IPS DF 19.7 (cell line): Measurements from ENCODE around the gene RABGAP1L.
"Not testable (repeated sequence)": the region's sequence is repeated elsewhere in the genome, so short reads cannot be mapped to it uniquely, and the experiment has no call there.

Experiments
- DNase-seq: peaks from one replicate; pipeline ENCODE4 v3.0.0-alpha.2; 2013; ENCODE audit warnings: low read depth, low spot score

RABGAP1L gene

DNA sequence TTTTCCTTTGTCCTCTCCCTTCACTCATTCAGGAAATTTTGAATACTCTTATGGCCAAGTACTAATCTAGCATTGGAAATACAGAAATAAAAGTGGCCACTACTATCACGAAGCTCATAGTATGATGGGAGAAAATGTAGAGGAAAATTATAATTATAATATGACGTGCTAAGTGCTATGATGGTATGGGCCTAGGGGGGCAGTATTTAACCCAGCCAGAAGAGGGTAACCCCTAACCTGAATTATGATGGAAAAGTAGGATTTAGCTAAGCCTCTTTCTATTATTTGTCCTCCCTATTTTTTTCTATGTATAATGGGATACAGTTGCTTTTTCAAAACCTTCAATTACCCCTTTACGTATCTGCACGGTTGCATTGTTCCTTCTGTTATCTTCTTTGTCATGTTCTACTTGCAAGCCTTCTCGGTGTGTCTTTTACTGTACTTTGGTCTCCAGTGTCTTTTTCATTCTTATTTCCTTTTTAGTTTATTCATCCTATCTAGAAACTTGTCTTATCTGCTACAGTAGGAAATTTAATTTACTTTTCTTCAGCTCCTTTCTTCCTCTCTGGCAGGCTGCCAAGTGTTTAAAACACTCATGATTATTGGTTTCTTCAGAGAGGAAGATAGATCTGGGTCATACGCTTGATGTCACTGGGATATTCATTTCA is 199.6 kb downstream of the RABGAP1L start:
- DNase-seq = no peak

DNA sequence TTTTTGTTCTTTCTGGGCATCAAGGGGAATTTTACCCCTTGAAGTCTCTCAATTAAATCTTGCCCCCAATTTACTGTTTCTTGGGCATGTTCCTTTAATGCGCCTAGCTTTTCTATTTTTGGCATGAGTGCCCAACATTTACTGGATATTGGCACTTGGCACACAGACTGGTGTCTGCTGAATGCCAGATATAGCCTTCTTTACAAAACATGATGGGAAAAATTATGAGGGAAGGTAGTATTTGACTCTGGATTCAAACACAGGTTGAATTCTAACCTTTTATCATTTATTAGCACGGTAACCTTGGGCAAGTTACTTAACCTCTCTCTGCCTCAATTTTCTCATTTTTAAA is 200.1 kb downstream of the RABGAP1L start:
- DNase-seq = no peak

DNA sequence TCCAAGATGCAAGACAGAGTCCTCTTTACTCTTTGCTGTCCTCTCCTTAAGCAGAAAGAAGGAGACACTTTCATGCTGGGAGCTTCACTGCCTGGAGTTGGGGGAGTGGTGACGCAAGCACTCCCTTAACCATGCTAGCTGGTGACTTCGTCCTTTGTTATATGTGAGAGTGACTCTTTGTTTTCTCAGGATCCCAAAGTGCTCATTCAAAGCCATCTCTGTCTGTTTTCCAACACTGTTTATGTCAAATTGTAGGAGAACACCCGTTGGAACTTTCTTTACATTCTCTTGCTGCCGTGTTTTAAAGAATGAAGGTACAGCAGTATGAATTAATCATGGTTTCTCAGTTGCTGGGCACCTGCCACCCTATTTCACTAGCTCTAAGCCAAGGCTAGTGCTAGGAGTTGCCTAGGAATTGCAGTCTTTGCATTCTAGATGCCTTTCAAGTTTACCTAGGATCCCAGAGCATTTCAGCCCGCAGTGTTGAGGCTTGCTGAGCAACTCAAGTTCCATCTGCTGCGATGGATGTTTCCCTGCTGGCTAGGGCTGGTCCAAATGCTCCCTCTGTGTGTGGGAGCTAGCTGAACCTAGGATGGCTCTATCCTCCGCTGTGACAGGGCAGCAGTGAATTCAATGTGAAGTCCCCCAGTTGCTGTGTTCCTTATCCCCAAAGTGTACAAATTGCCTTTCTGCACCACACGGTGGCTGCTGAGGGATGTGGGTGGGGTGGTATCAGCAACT is 205.8 kb downstream of the RABGAP1L start:
- DNase-seq = no peak

GRCh38 chr1:174366946-174367345 is 207.6 kb downstream of the RABGAP1L start:
- no peak for DNase-seq

DNA sequence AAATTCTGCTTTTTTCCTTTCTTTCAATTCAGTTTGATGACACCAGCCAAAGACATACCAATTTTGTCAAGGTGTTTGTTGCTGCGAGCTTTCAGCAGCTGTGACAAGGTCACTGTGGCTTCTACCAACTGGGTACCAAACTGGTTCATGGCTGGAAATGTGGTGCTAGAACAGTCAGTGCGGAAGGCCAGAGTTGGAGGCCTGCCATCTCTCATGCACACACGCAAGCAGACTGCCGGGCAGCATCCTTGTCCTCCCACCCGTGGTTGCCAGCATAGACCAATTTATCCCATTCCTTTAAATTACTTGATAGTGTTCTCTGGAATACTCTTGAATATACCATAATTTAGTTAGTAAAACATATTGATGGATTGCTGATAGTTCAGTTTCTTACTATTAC is 208.6 kb downstream of the RABGAP1L start:
- DNase-seq = no peak

- no peak for DNase-seq
Measured at GRCh38 chr1:174376030-174376429, 216.7 kb downstream of the RABGAP1L start.

GRCh38 chr1:174391716-174392115 is 232.4 kb downstream of the RABGAP1L start:
- DNase-seq = no peak

DNA sequence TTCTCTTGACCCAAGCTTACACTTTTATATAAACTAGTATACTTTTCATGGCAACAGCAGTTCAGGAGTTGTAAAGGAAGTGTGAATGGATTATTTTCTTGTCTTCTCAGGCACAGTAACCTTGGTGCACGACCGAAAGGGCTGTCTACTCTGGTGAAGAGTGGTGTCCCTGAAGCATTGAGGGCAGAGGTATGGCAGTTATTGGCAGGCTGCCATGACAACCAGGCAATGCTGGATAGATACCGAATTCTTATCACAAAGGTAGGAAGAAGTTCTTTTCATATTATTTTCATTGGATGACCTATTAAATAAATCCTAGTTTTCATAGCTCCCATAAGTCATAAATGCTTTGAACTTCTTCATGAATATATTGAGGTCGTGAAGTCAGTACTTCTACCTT is 234.6 kb downstream of the RABGAP1L start:
- DNase-seq = no peak

DNA sequence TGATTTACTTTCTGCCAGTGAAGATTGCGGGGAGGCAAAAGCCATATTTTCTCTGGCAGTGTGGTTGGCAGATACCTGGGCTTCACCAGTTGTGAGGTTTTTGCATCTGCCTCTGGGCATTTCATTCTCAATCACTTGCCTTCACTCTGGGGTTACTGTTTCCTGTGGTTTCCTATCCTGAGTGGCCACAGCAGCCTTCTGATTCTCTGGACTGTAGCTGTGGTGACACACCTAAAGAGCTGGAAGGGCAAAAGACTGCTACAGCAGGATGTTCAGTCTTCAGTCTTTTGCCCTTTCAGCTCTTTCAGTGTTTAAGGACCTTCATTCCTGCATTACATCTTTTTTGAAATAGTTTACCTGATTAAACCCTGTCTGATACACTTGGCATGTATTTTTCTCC is 237.9 kb downstream of the RABGAP1L start:
- no peak for DNase-seq

GRCh38 chr1:174398246-174398645 is 238.9 kb downstream of the RABGAP1L start:
- DNase-seq = no peak

DNA sequence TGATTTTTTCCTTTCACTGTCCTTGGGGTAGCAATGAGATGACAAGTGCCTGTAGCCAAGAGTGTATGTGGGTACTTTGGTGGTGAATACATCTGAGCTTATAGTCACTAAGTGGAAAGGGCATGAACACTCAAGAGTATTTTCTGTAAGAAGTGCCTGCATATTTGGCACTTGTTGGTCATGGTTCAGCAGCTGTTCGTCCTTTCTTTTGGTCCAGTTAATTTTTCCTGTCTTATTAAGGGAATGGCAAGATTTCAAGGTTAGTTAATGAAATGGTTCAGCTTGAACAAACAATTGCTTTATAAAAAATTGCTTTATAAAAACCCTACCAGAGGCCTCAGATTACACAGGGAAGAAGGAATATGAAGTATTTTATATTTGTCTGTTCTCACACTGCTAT is 239.9 kb downstream of the RABGAP1L start:
- no peak for DNase-seq

DNA sequence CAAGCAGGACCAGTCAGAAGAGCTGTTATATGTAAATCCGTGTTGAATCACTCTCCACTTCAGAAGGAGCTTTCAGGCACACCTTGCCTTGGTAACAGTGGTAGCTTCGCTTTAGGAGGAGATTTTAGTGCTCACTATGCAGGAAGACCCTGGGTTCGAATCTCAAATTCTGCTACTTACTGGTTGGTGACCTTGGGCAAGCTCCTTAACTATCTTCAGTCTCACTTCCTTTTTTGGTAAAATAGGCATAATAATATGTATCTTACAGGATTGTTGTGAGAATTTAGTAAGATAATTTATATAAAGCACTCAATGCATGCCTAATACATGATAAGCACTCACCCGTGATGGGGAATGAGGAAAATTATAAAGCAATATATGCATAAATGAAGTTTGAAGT is 241.8 kb downstream of the RABGAP1L start:
- no peak for DNase-seq

DNA sequence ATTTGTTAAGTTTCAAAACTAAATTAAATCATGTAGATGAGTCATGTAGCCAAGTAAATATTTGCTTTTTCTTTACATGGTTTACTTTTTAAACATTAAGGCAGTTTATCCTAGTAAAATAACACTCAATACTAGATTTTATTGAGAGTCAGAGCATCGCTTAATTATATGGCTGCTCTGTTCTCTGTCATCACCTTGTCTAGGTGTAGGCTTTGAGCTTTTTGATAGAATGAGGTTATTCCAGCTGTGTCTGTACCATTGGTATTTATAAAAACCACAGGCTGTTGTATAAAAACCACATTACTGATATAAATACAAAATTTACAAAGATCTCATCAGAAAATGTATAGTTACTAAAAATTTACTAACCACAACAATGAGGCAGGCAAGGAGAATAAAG is 245.9 kb downstream of the RABGAP1L start:
- no peak for DNase-seq

DNA sequence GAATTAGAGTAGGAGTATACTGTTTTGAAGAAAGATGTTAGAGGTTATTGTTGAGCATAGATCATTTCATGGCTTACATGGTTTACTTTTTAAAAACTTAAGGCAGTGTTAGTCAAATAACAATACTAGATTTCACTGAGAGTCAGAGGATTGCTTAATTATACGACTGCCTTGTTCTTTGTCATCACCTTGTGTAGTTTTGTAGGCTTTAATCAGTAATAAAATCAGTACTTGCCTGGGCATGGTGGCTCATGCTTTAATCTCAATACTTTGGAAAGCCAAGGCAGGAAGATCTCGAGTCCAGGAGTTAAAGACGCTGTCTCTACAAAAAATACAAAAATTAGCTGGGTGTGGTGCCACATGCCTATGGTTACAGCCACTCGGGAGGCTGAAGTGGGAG is 247.1 kb downstream of the RABGAP1L start:
- no peak for DNase-seq

DNA sequence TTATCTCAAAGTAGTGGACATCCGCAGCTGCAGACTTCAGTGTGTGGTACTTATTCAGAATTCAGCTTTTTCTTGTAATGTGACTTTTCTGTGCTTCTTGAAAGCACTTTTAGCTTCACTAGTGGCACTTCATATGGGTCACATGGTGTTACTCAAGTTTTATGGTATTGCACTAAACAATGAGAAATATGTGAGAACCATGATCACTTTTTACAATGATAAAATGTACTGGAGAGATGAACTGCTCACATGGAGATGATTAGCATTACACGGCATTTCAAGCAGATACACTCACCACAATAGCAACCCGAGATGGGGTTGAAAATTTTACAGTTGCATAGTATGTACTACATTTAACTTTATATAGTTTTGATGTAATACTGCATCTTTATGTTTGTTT is 248.3 kb downstream of the RABGAP1L start:
- no peak for DNase-seq

- no peak for DNase-seq
Measured at GRCh38 chr1:174408146-174408545, 248.8 kb downstream of the RABGAP1L start.

- DNase-seq = not testable (repeated sequence)
Measured at GRCh38 chr1:174409801-174410200, 250.5 kb downstream of the RABGAP1L start.

DNA sequence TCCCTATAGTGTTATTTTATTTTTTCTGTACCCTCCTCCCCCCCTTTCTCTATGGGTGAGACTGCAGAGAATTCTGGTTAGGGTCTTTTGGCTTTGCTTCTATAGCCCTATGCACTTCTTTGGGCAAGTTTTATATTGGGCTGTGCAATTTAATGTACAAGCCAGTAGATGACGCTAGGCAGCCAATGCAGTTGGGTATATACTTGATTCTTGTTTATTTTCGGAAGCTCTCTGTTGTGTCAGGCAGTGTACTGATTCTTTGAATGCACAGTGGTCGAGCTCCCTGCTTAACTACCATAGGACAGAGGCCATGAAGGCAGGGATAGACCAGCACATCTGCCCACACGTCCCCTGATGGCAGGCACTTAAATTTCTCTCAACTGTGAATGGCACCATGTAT is 254.3 kb downstream of the RABGAP1L start:
- DNase-seq = no peak

DNA sequence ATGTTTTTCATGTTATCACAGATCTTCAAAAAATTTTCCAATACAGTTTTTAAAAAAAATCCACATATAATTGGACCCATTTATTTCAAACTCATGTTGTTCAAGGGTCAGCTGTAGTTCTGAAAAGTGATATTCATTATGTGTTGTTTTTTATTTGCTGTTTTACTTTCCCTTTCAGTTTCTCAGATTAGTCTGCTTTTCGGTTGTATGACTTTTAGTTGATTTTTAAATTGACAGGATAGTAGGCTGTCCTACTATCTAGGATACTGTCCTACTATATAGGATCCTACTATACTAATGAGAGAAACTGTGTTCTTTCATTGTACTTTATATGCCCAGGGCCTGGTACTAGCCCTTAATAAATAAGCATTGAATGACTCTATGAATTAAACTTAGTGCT is 254.9 kb downstream of the RABGAP1L start:
- DNase-seq = no peak

- DNase-seq = no peak
Measured at GRCh38 chr1:174415506-174415905, 256.2 kb downstream of the RABGAP1L start.

DNA sequence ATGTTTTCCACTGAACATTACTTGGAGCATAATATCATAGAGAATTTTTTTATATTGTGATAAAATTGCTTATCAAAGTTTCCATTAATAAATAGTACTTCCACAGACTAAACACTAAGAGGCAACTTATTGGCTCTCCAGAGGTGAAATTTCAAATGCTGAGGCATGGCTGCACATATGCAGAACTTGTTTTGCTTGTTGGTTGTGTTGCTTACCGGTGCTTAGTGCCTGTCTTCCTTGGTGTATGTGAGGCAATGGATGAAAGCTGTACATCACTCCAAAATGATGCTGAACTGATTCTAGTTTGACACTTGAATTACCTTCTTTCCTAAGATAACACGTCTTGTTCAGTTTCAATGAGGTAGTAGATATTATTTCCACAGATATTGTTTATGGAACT is 258.6 kb downstream of the RABGAP1L start:
- no peak for DNase-seq

- no peak for DNase-seq
Measured at GRCh38 chr1:174425121-174425520, 265.8 kb downstream of the RABGAP1L start.

- no peak for DNase-seq
Measured at GRCh38 chr1:174426153-174426552, 266.8 kb downstream of the RABGAP1L start.

DNA sequence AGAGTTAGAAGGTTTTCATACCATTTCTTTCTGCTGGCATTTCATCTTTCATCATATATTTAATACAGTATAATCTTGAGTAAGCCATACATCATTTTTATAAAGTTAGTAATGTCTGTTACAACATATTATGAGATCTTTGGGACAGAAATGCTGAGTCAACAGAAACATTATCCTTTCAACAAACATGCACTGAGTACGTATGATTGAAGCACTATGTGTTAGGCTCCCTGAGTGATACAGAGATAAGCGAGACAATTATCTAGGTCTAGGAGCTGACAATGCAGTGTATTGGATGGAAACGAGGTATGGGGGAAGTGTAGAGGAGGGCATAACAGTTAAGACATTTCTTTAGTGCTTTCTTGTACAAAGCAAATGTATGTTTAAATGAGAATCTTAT is 268.7 kb downstream of the RABGAP1L start:
- DNase-seq = no peak
